Measurements from ENCODE around the gene AMBN. TPM values are rescaled to one million over a fixed set of nuclear protein-coding genes. Genes with fewer than 3 reads are reported as not detected.

Gene AMBN
- total RNA-seq = not detected in 2 replicates

GRCh38 chr4:70591955-70592582 lies at the start of gene AMBN:
TSS of gene AMBN (plus strand) at chr4:70592256. CDS start at chr4:70592359, 103 bp downstream.

GRCh38 chr4:70628444-70628843 lies 36.4 kb downstream of the AMBN start, which contains the start of gene ENAM:
TSS of gene ENAM (plus strand) at chr4:70628744. CDS start at chr4:70629501, 757 bp downstream.

Other genes starting within 250 kb of the AMBN start
- not detected in 2 replicates for gene SMR3A, start 231.5 kb upstream of the AMBN start, total RNA-seq
- not detected in 2 replicates for gene SMR3B, start 209.1 kb upstream of the AMBN start, total RNA-seq
- not detected in 2 replicates for gene OPRPN, start 194.3 kb upstream of the AMBN start, total RNA-seq
- not detected in 2 replicates for gene MUC7, start 120.1 kb upstream of the AMBN start, total RNA-seq
- not detected in 2 replicates for gene AMTN, start 73.7 kb upstream of the AMBN start, total RNA-seq
- gene ENAM, start 36.5 kb downstream of the AMBN start, total RNA-seq = not detected in 2 replicates
- not detected in 2 replicates for gene JCHAIN, start 74.3 kb downstream of the AMBN start, total RNA-seq
- gene UTP3, start 96.3 kb downstream of the AMBN start, total RNA-seq = 16.7 and 27.6 TPM in 2 replicates
- 26.2 and 52.1 TPM in 2 replicates for gene RUFY3, start 129.7 kb downstream of the AMBN start, total RNA-seq
- 54.9 and 83.3 TPM in 2 replicates for gene GRSF1, start 247.6 kb downstream of the AMBN start, total RNA-seq

Measured in bladder microvascular endothelial cell (primary cell).